ENCODE data around the gene POU6F2. TPM values are rescaled to one million over a fixed set of nuclear protein-coding genes. Genes with fewer than 3 reads are reported as not detected.
A peak's percentile ranks its signal among the peaks of the same experiment; 100 is the strongest.

The POU6F2 gene
- total and polyA plus RNA-seq, 2 experiments from 2014 or later = not detected

DNA sequence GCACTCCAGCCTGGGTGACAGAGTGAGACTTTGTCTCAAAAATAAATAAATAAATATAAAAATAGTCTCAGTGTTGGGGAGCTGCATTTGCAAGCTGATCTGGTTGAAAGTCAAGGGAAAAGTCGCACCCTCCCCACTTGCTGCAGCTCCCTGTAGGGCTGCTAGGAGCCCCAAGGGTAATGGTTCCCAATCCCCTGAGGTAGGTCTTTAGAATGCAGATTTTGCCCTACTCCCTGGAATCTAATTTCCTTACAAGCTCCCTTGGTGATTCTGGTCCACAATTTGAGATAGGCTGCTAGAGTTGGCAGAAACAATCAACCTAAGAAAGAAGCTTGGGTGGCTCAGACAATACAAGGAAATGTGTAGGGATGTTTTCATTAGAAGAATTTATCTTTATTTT lies 356.0 kb downstream of the POU6F2 start:
- no peak overlapping the region for H2AFZ ChIP-seq
- in situ Hi-C loops (cut with MboI) = no loop called here
- H3K79me2 ChIP-seq (ENCODE audit: insufficient read depth) = no peaks in the 10 kb centered on the region
- H3F3A ChIP-seq (ENCODE audit: insufficient read depth) = no peaks in the 10 kb centered on the region
- H3K9me2 ChIP-seq (ENCODE audit: insufficient read depth) = no peaks in the 10 kb centered on the region
- peaks cover 13% of the 10 kb centered on the region for H3K4me1 ChIP-seq (ENCODE audit: insufficient read depth)
- H4K20me1 ChIP-seq (ENCODE audit: insufficient read depth) = no peaks in the 10 kb centered on the region
- H3K4me3 ChIP-seq = no peak overlapping the region
- TF ChIP-seq EZH2phosphoT487 (IDR thresholded peaks at IDR 0.05; ENCODE audit: insufficient read depth, low read depth) (no peak), EZH2 (IDR thresholded peaks at IDR 0.05; ENCODE audit: insufficient read depth, poor library complexity, severe bottlenecking) (no peak)
- no peak overlapping the region for H3K27ac ChIP-seq
- H3K36me3 ChIP-seq (ENCODE audit: low read depth) = no peaks in the 10 kb centered on the region
- no peak overlapping the region for H3K4me2 ChIP-seq (ENCODE audit: unreplicated experiment)
- WGBS, 2 experiments (ENCODE audit: low coverage in 1 of 2, low lambda C conversion rate in 2 of 2, missing lambda C conversion rate in 2 of 2) = 81 to 85% methylated on average over 1 of the region's 1 CpG
- no peaks in the 10 kb centered on the region for H3K9me3 ChIP-seq (ENCODE audit: low read depth)
- DNase-seq = no peak
- no peak overlapping the region for H3K9ac ChIP-seq
- peaks cover 4% of the 10 kb centered on the region; the same call in 1 of the 2 replicates for H3K27me3 ChIP-seq (replicated peaks; ENCODE audit: insufficient read depth)

GRCh38 chr7:39336442-39336841 lies 358.7 kb downstream of the POU6F2 start:
- TF ChIP-seq EZH2 (IDR thresholded peaks at IDR 0.05; ENCODE audit: insufficient read depth, poor library complexity, severe bottlenecking) (no peak), EZH2phosphoT487 (IDR thresholded peaks at IDR 0.05; ENCODE audit: insufficient read depth, low read depth) (no peak)
- Histone ChIP-seq H3K36me3 (ENCODE audit: low read depth) (no peaks in the 10 kb centered on the region), H3K27ac (no peak overlapping the region), H3K4me3 (no peak overlapping the region), H3K9me3 (ENCODE audit: low read depth) (no peaks in the 10 kb centered on the region), H3K9ac (no peak overlapping the region), H4K20me1 (ENCODE audit: insufficient read depth) (no peaks in the 10 kb centered on the region), H3K9me2 (ENCODE audit: insufficient read depth) (no peaks in the 10 kb centered on the region), H3K4me1 (ENCODE audit: insufficient read depth) (peaks cover 13% of the 10 kb centered on the region), H2AFZ (no peak overlapping the region), H3K27me3 (replicated peaks; ENCODE audit: insufficient read depth) (peaks cover 4% of the 10 kb centered on the region; the same call in 1 of the 2 replicates), H3K4me2 (ENCODE audit: unreplicated experiment) (peak overlapping the region; percentile 30), H3K79me2 (ENCODE audit: insufficient read depth) (no peaks in the 10 kb centered on the region), H3F3A (ENCODE audit: insufficient read depth) (no peaks in the 10 kb centered on the region)
- 14 to 19% methylated on average over 2 of the region's 2 CpGs for WGBS, 2 experiments (ENCODE audit: low coverage in 1 of 2, low lambda C conversion rate in 2 of 2, missing lambda C conversion rate in 2 of 2)
- DNase-seq = peak; percentile 76
- in situ Hi-C loops (cut with MboI) = no loop called here

DNA sequence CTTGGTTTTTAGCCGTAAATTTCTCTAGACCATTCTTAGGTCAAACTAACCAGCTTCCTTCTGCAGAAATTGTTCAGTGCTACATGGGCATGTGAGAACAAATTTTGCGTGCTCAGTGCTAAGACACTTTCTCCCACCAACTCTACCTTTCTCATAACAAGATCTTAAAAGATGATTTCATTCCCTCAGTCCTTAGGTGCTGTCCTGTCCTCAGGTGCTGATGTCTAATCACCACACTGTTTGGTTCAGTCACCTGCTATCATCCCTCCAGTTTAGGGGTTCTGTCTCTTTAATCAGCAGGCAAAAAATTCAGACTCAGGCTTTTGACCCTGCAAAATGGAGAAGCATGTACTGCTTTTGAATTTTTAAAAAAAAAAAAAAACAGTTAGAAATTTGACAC lies 361.0 kb downstream of the POU6F2 start:
- 55 to 56% methylated on average over 2 of the region's 2 CpGs for WGBS, 2 experiments (ENCODE audit: low coverage in 1 of 2, low lambda C conversion rate in 2 of 2, missing lambda C conversion rate in 2 of 2)
- in situ Hi-C loops (cut with MboI) = no loop called here

GRCh38 chr7:39339591-39339990 lies 361.9 kb downstream of the POU6F2 start:
- no peak for TF ChIP-seq EZH2phosphoT487 (IDR thresholded peaks at IDR 0.05; ENCODE audit: insufficient read depth, low read depth)
- no peak for TF ChIP-seq EZH2 (IDR thresholded peaks at IDR 0.05; ENCODE audit: insufficient read depth, poor library complexity, severe bottlenecking)

More for the DNA sequence above, 361.0 kb downstream of the POU6F2 start:
- Histone ChIP-seq H3K27me3 (replicated peaks; ENCODE audit: insufficient read depth) (no peaks in the 10 kb centered on the region; the same call in 1 of the 2 replicates), H3K9me3 (ENCODE audit: low read depth) (no peaks in the 10 kb centered on the region), H3K9ac (no peak overlapping the region), H3F3A (ENCODE audit: insufficient read depth) (no peaks in the 10 kb centered on the region), H4K20me1 (ENCODE audit: insufficient read depth) (no peaks in the 10 kb centered on the region), H3K79me2 (ENCODE audit: insufficient read depth) (no peaks in the 10 kb centered on the region), H3K4me3 (no peak overlapping the region), H3K27ac (no peak overlapping the region), H3K4me2 (ENCODE audit: unreplicated experiment) (no peak overlapping the region), H2AFZ (no peak overlapping the region), H3K9me2 (ENCODE audit: insufficient read depth) (no peaks in the 10 kb centered on the region), H3K4me1 (ENCODE audit: insufficient read depth) (peaks cover 13% of the 10 kb centered on the region), H3K36me3 (ENCODE audit: low read depth) (no peaks in the 10 kb centered on the region)
- DNase-seq = no peak
- TF ChIP-seq EZH2 (IDR thresholded peaks at IDR 0.05; ENCODE audit: insufficient read depth, poor library complexity, severe bottlenecking) = no peak
- TF ChIP-seq EZH2phosphoT487 (IDR thresholded peaks at IDR 0.05; ENCODE audit: insufficient read depth, low read depth) = no peak

DNA sequence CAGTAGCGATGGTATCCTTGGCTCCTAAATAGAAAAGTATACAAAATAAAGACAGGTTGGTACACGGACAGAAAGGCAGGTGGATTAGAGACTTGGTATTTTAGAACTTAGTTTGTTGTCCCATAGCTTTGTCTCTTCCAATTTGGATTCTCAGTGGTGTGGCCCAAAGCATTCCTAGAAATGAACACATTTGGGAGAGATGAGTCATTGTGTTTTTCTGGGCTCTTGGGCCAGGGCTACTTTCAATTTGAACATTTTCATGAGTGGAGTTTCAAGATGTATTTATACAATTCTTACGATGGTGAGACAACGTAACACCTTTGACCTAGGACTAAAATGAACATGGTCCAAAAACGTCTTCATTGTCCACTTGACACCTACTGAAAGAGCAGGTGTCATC lies 363.4 kb downstream of the POU6F2 start:
- H3K4me1 ChIP-seq (ENCODE audit: insufficient read depth) = peaks cover 10% of the 10 kb centered on the region
- H3K4me3 ChIP-seq = no peak overlapping the region
- in situ Hi-C loops (cut with MboI) = no loop called here
- H3F3A ChIP-seq (ENCODE audit: insufficient read depth) = no peaks in the 10 kb centered on the region
- H3K4me2 ChIP-seq (ENCODE audit: unreplicated experiment) = no peak overlapping the region
- H3K9ac ChIP-seq = no peak overlapping the region
- H3K79me2 ChIP-seq (ENCODE audit: insufficient read depth) = no peaks in the 10 kb centered on the region
- no peak overlapping the region for H3K27ac ChIP-seq
- no peaks in the 10 kb centered on the region for H3K9me3 ChIP-seq (ENCODE audit: low read depth)
- H4K20me1 ChIP-seq (ENCODE audit: insufficient read depth) = no peaks in the 10 kb centered on the region
- TF ChIP-seq EZH2 (IDR thresholded peaks at IDR 0.05; ENCODE audit: insufficient read depth, poor library complexity, severe bottlenecking) (no peak), EZH2phosphoT487 (IDR thresholded peaks at IDR 0.05; ENCODE audit: insufficient read depth, low read depth) (no peak)
- peak; percentile 35 for DNase-seq
- no peak overlapping the region for H2AFZ ChIP-seq
- 20 to 21% methylated on average over 5 of the region's 5 CpGs for WGBS, 2 experiments (ENCODE audit: low coverage in 1 of 2, low lambda C conversion rate in 2 of 2, missing lambda C conversion rate in 2 of 2)
- no peaks in the 10 kb centered on the region for H3K27me3 ChIP-seq (replicated peaks; ENCODE audit: insufficient read depth)
- H3K9me2 ChIP-seq (ENCODE audit: insufficient read depth) = no peaks in the 10 kb centered on the region
- H3K36me3 ChIP-seq (ENCODE audit: low read depth) = no peaks in the 10 kb centered on the region

More at GRCh38 chr7:39339591-39339990, 361.9 kb downstream of the POU6F2 start:
- H3K4me2 ChIP-seq (ENCODE audit: unreplicated experiment) = no peak overlapping the region
- H3K4me3 ChIP-seq = no peak overlapping the region
- H4K20me1 ChIP-seq (ENCODE audit: insufficient read depth) = no peaks in the 10 kb centered on the region
- H3K79me2 ChIP-seq (ENCODE audit: insufficient read depth) = no peaks in the 10 kb centered on the region
- no peak for DNase-seq
- no peaks in the 10 kb centered on the region for H3F3A ChIP-seq (ENCODE audit: insufficient read depth)
- H3K27ac ChIP-seq = no peak overlapping the region
- WGBS, 2 experiments (ENCODE audit: low coverage in 1 of 2, low lambda C conversion rate in 2 of 2, missing lambda C conversion rate in 2 of 2) = 33 to 60% methylated on average over 2 to 10 of the region's 10 CpGs
- no peaks in the 10 kb centered on the region for H3K36me3 ChIP-seq (ENCODE audit: low read depth)
- no peaks in the 10 kb centered on the region for H3K9me3 ChIP-seq (ENCODE audit: low read depth)
- H3K9me2 ChIP-seq (ENCODE audit: insufficient read depth) = no peaks in the 10 kb centered on the region
- in situ Hi-C loops (cut with MboI) = no loop called here
- H3K4me1 ChIP-seq (ENCODE audit: insufficient read depth) = peaks cover 13% of the 10 kb centered on the region
- no peaks in the 10 kb centered on the region; the same call in 1 of the 2 replicates for H3K27me3 ChIP-seq (replicated peaks; ENCODE audit: insufficient read depth)
- no peak overlapping the region for H3K9ac ChIP-seq
- H2AFZ ChIP-seq = no peak overlapping the region
